HG03135 (cell line): ENCODE results near the gene GSTM4.
"Not testable (repeated sequence)": the region's sequence is repeated elsewhere in the genome, so short reads cannot be mapped to it uniquely, and the experiment has no call there.

Experiments
- ATAC-seq: cut with Tn5 transposase; IDR thresholded peaks from one replicate; pipeline ENCODE4 v1.9.1; 2021; ENCODE audit warnings: mild to moderate bottlenecking, moderate library complexity; ENCODE audit not compliant: unreplicated experiment

The GSTM4 gene

DNA sequence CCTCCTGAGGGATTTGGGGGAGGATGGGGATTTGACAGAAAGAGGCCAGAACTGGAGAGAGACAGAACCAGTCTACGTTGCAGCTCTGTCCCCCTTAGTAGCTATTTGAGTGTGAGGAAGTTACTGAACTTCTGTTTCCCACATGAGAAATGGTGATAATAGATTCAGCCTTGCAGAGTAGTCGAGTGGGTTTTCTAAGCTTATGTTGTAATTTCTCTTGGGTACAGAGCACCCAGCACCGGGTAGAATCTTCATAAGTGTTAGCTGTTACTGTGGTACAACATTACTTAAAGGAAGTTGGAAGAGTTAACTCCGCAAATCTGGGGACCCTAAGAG, 4.8 kb downstream of the GSTM4 start:
- not testable (repeated sequence) for ATAC-seq

DNA sequence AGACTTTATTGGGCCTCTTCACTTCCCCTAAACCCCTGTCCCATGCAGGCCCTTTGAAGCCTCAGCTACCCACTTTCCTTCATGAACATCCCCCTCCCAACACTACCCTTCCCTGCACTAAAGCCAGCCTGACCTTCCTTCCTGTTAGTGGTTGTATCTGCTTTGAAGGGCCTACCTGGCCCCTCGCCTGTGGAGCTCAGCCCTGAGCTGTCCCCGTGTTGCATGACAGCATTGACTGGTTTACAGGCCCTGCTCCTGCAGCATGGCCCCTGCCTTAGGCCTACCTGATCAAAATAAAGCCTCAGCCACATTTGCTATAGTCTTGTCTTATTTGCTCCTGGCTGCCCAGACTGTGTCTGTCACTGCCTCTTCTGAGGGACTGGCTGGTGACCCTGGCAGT, 5.5 kb downstream of the GSTM4 start:
- ATAC-seq: no peak

DNA sequence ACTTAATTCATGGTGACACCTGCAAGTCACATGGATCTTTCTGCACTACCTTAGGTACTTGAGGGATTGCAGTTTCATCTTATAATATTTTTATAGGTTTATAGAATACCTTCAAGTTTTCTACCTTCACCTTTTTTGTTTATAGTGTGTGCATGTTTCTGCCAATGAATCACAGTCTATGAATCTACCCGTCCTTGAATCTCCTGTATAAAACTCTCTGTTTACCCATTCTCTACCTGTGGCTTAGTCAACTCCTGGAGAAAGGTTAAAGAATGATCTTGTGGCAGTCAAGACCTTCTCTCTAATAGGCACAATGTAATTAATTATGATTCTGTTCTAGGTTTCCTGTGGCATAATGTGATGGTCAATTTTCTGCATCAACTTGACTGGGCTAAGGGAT, 8.8 kb downstream of the GSTM4 start:
- no peak for ATAC-seq

GRCh38 chr1:109667452-109668122, 11.7 kb downstream of the GSTM4 start, which contains the start of gene GSTM2:
TSS of gene GSTM2 (plus strand) at chr1:109668057. CDS start at chr1:109668116, 59 bp downstream.
- ATAC-seq: peak; percentile 85

DNA sequence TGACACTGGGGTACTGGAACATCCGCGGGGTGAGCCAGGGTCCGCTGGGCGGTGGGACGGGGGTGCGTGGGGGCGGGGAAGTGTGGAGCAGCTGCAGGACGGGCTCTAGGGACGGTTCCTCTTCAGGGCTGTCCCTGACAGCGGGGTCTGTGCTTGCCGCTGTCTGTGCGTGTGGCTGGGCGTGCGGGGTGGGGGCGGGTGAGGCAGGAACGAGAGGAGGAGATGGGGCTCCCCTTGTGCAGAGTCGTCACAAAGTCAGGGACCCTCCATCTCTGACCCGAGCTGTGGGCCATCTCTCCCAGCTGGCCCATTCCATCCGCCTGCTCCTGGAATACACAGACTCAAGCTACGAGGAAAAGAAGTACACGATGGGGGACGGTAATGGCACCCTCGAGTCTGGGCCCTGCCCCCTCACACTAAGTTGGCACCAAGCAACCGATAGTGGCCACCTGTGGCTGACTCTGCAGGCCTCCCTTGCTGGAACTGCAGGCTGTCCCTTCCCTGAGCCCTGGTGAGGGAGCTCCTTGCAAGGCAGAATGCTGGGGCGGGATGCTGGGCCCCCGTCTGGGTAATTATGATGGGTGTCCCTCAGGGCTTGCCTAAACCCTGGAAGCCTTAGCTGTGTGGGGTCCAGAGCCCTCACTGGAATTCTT, 12.3 kb downstream of the GSTM4 start:
- ATAC-seq: peak; percentile 43

- ATAC-seq: no peak
Observed at GRCh38 chr1:109669246-109669948, 13.5 kb downstream of the GSTM4 start.

DNA sequence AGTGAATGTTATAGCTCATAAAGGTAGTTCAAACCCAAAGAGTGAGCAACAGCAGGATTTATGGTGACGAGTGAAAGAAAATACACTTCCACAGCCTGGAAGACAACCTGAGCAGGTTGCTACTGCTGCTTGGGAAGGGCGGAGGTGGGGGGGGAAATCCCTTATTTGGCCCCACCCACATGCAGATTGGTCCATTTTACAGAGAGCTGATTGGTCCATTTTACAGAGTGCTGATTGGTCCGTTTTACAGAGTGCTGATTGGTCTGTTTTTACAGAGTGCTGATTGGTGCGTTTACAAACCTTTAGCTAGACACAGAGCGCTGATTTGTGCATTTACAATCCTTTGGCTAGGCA, 14.0 kb downstream of the GSTM4 start:
- not testable (repeated sequence) for ATAC-seq

DNA sequence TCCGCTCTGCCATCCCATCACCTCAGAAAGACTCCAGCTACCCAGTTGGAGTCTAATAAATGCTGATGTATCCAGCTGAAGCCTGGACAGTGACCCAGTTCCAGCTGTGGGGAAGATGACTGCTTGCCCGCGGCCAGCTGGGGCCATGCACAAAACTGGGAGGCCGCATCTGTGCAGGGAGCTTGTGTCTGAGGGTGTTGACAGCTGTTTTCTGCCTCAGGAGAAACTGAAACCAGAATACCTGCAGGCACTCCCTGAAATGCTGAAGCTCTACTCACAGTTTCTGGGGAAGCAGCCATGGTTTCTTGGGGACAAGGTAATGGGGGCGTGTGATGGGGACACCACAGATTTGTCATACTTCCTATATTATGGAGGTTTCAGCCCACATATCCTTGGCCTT, 15.2 kb downstream of the GSTM4 start:
- ATAC-seq: no peak

DNA sequence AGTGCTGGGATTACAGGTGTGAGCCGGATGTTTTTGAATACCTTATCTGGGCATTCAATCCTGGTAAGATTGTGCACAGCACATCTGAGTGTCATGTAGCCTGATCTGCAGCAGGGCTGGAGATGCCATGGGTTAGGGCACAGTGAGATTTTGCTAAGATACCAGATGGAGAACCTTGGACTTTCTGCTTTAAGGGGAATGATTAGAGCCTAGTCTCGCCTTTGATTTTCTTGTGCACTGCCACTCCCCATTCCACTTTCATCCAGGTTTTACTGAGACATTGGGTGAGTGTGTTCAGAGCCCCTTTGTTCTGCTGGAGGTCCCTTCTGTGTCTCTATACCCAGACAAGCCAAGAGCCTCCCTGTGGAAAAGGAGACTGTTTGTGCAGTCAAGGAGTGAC, 18.0 kb downstream of the GSTM4 start:
- not testable (repeated sequence) for ATAC-seq

DNA sequence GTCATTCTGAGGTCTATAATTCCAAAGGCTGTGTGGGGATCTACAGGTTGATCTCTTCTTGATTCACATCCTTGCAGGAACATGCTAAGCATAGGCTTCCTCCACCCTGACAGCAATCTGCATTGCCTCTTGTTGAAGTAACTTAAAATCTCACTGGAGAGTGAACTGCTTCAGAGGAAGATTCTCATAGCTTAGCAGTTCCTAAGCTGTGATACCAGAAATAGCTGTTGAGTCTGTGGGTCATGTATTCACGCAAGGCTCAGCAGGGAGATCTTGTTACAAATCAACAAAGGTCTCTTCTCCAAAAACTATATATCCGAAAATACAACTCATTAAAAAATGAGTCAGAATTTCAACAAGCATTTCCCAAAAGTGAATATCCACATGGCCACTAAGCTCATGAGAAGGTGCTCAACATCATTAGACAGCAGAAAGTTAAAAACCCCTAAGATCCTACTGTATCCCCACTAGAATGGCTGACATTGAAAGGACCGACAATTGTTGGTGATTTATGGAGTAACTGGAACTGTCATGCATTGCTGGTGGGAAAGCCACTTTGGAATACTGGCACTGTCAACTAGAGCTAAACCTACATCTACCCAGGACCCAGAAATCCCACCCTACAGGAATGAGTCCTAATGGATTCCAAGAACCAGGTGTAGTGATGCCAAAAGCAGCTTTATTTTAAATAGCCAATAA, 20.9 kb downstream of the GSTM4 start:
- not testable (repeated sequence) for ATAC-seq

GRCh38 chr1:109677459-109677858, 21.6 kb downstream of the GSTM4 start:
- no peak for ATAC-seq

DNA sequence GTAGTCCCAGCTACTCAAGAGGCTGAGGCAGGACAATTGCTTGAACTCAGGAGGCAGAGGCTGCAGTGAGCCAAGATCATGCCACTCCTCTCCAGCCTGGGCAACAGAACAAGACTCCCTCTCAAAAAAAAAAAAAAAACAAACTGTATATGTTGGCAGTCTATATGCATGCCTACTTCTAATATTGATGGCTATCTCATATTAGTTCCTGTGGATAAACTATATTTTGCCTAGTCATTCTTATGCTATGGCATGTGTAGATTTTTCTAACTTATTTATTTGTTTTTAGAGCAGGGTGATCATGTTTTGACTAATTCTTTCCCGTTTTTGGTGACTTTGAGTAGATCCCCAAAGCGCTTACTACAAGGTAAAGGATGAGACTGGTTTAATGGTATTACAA, 22.7 kb downstream of the GSTM4 start:
- not testable (repeated sequence) for ATAC-seq

DNA sequence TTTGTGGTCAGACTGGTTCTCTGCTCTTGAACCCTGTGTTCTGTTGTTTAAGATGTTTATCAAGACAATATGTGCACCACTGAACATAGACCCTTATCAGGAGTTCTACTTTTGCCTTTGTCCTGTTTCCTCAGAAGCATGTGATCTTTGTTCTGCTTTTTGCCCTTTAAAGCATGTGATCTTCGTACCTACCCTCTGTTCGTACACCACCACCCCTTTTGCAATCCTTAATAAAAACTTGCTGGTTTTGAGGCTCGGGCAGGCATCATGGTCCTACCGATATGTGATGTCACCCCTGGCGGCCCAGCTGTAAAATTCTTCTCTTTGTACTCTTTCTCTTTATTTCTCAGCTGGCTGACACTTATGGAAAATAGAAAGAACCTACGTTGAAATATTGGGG, 28.9 kb downstream of the GSTM4 start:
- ATAC-seq: not testable (repeated sequence)

GRCh38 chr1:109685399-109685798, 29.5 kb downstream of the GSTM4 start:
- ATAC-seq: not testable (repeated sequence)

DNA sequence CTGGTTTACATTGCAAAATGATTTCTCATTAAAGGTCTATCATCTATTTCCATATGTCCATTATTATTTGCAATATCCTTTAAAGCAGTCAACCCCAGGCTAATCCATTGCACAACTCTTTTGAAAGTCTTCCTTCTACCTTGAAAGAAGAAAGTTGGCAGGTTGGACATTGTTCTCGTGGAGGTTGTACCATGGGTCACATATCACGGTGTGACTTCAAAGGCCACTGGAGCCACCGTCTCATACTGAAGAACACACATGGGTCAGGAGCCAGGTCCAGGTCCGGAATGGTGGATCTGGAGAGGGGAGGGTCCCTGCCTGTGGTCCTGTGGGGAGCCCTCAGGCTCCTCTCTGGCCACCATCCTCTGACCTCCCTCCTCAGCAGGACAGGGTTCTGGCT, 30.0 kb downstream of the GSTM4 start:
- not testable (repeated sequence) for ATAC-seq

DNA sequence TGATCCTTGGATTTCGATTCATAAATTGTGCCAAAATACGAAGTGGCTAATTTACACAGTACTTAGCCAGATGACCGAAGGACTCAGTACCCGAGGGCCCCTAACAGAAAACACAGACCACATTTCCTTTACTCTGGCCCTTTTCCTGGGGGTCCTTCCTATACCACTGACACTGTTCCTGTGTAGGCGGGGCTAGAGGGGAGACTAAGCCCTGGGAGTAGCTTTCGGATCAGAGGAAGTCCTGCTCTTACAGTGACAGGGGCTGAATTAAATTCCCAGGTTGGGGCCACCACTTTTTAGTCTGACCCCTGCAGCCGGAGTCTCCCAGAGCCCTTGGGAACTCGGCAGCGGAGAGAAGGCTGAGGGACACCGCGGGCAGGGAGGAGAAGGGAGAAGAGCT, 31.2 kb downstream of the GSTM4 start:
- not testable (repeated sequence) for ATAC-seq

GRCh38 chr1:109687641-109688499, 32.0 kb downstream of the GSTM4 start, which contains the start of gene GSTM1:
TSS of gene GSTM1 (plus strand) at chr1:109687817. CDS start at chr1:109687874, 57 bp downstream.
- ATAC-seq: peak; percentile 95

DNA sequence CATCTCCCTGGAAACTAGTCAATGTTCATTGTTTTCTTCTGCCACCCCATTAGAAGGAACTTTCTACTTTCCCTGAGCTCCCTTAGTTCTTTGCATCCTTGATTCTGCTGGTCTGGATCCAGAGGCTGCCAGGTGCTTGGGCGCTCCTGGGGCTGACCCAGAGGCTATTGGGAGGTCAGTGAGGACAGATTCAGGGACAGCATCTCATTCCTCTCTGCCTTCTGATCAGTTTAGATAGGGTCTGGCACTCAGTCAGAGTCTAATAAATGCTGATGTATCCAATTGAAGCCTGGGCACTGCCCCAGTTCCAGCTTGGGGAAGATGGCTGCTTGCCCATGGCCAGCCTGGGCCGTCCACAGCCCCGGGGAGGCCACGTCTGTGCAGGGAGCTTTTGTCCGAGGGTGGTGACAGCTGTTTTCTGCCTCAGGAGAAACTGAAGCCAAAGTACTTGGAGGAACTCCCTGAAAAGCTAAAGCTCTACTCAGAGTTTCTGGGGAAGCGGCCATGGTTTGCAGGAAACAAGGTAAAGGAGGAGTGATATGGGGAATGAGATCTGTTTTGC, 34.0 kb downstream of the GSTM4 start:
- ATAC-seq: no peak

GRCh38 chr1:109691759-109692158, 35.9 kb downstream of the GSTM4 start:
- no peak for ATAC-seq

DNA sequence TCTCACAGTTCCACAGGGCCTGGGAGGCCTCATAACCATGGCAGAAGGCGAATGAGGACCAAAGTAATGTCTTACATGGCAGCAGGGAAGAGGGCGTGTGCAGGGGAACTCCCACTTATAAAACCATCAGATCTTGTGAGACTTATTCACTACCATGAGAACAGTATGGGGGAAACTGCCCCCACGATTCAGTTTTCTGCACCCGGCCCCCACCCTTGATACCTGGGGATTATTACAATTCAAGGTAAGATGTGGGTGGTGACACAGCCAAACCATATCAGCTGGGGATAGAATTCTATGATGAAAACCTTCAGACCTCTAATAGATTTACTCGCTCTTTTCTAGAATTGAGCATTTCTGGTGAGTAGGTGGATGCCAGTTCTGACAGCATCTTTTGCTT, 38.5 kb downstream of the GSTM4 start:
- ATAC-seq: not testable (repeated sequence)
